NCI-H1694 treated with DMSO at 0.1 percent for 48 hours (cell line): ENCODE results near the gene TRIM65.
A peak's percentile ranks its signal among the peaks of the same experiment; 100 is the strongest.

ENCODE experiments used
- DNase-seq: peaks from one replicate; lab custom pipeline; 2025; lab: John Stamatoyannopoulos, UW

TRIM65 gene

DNA sequence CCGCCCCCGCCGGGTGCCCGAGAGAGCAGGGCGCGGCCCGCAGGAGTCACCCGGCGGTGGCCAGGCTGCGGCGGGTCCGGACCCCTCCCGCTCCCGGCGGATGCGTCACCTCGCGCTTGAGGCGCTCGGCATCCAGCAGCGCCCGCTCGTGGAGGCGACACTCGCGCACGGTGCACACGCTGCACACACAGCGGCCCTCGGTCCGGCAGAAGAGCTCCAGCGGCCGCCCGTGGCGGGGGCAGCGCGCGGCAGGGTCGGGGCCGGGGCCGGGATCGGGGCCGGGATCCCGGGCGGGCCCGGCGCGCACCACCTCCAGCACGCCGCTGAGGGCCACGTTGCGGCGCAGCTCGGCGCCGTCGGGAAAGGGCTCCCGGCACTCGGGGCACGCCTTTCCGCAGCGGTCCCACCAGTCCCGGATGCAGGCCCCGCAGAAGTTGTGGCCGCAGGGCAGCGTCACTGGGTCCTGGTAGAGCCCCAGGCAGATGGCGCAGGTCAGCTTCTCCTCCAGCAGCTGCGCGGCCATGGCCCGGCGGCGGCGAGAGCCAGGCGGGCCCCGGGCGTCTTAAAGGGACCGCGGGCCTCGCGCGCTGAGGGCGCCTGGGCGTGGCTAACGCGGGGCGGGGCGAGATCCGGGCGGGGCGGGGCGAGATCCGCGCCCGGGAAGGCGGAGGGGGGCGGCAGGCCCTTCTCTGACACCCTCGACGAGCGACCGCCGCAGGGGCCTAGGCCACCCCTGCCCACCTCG is at the start of gene TRIM65:
Gene TRIM65 (minus strand): TSS at position 537 of the 745 bp plus-strand sequence. CDS start 14 bp downstream, at position 523.
- DNase-seq: peak; percentile 39

DNA sequence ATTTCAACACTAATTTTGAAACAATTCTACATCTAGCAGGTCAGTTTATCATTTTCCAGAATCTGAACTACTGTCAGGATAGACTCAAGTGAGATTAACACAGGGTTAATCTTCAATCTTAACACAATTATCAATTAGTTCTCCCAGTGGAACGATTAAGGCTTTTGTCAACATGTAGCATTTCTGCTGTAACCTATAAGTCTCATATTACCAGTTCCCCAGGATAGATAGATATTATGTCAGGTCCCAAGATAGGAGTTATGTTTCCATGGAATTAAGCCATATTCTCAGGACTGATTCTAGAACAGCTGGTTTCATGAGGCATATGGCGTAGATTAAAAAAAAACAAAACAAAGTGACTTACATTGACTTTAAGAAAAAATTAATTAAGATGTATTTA is 48.5 kb upstream of the TRIM65 start:
- no peak for DNase-seq

DNA sequence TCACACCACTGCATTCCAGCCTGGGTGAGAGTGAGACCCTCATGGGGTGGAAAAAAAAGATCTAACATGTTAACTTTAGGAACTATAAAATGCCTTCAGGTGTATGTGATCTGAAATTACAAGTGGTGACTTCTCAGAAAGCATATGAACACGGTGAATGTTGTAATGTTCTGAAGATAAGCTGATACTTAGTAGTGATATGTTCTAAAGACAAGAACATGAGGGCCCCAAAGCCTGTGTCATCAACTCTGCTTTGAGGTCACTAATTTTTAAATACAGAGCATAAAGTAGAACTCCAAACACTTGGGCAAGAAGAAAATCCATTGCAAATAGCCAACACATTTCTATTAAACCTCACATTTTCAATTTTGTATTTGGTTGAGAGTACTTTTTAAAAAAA is 46.7 kb upstream of the TRIM65 start:
- DNase-seq: no peak

GRCh38 chr17:75942473-75942872 is 45.7 kb upstream of the TRIM65 start:
- DNase-seq: no peak

DNA sequence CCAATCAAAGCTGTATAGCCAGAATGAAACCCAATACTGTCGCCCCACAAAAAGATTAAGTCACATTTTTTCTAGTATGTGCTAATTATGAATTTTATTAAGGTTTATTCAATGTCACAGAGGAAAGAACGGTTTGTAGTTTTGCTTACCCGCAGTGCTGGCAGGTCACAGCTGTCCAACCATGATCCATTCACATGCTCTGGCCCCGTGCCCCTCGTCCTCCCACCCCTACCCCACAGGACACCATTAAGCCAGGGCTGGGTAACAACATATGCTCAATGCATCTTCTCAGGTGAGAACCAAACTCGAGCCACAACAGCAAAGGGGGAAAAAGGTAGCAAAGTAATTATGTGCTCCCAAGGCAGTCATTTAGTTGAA is 44.7 kb upstream of the TRIM65 start:
- DNase-seq: no peak

GRCh38 chr17:75940727-75941441 is 44.1 kb upstream of the TRIM65 start, which contains the start of gene FBF1:
Gene FBF1 (minus strand): TSS chr17:75941042. CDS start chr17:75938149, 2,893 bp downstream.
- peak; percentile 90 for DNase-seq

DNA sequence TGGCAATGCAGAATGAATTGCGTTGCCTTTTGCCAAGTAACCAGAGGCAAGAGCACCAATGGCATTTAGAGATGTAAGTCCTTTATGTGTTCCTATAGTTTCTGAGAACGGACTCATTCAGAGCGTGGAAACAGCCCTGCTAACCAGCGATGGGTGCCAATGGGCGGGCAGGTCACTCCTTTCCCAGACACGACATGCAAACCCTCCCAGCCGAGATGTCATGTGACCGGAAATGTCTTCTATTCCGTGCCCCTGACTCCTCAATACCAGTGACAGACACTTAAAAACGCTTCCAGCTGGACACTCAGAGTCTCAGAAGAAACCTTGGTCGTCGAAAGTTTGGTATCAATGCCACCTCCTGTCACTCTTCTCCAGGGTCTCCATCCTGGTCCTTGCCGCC is 40.9 kb upstream of the TRIM65 start:
- DNase-seq: no peak

- DNase-seq: no peak
These were observed 37.1 kb upstream of the TRIM65 start for GRCh38 chr17:75933808-75934207.

GRCh38 chr17:75932852-75933251 is 36.1 kb upstream of the TRIM65 start:
- no peak for DNase-seq

- DNase-seq: no peak
These were observed 34.3 kb upstream of the TRIM65 start for GRCh38 chr17:75931062-75931461.

- peak; percentile 12 for DNase-seq
These were observed 30.7 kb upstream of the TRIM65 start for GRCh38 chr17:75927286-75927922.

DNA sequence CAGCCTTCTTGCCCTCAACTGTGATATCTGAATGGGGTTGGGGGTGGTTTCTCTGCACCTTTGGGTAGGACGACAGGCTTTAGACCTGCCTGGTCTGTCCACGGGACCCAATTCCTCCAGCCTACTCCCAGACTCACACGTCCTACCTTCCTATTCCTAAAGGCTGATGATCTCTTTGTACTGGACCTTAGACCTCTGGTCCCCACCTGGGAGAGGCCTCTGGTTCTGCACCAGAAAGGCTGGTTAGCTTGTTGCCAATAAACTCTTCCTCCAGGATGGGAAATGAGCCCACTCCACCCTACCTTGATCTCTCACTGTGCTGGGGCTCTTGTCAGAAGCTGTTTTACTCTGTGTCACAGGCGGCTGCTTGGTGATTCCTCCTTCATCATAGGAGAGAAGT is 29.7 kb upstream of the TRIM65 start:
- no peak for DNase-seq

DNA sequence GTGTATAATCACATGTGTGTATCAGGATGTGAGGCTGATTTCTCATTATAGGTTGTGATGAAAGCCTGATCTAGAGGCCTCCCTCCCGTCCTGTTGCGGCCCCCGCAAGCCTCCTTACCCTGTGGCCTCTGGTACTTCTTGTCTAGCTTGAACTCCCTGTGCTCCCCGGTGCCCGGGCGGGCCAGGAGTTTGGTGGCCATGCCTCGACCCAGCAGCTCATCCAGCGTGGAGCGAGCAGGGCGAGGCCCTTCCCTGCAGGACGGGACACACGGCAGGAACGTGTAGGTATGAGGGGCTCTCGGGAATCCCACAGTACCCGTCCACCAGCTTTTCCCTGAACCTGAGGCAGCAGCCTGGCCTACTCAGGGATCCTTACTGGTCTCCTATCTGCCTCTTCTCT is 29.2 kb upstream of the TRIM65 start:
- no peak for DNase-seq

DNA sequence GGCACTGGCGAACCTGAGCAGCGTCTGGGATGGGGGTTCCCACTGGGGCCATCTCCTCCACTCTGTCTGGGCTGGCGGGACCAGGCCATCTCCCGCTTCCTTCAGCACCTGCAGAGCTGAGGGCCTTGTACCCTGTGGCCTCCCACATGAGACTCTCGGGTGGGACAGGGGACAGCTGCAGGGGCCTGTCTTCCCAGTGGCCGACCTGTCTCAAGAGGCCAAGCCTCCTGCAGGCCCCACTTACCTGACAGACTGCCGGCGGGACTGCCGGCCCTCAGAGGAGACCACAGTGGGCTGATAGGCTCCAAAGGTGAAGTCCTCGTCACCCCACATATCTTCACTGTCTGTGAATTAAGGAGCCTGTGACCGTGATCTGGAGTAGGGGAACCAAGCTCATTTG is 28.4 kb upstream of the TRIM65 start:
- DNase-seq: no peak

DNA sequence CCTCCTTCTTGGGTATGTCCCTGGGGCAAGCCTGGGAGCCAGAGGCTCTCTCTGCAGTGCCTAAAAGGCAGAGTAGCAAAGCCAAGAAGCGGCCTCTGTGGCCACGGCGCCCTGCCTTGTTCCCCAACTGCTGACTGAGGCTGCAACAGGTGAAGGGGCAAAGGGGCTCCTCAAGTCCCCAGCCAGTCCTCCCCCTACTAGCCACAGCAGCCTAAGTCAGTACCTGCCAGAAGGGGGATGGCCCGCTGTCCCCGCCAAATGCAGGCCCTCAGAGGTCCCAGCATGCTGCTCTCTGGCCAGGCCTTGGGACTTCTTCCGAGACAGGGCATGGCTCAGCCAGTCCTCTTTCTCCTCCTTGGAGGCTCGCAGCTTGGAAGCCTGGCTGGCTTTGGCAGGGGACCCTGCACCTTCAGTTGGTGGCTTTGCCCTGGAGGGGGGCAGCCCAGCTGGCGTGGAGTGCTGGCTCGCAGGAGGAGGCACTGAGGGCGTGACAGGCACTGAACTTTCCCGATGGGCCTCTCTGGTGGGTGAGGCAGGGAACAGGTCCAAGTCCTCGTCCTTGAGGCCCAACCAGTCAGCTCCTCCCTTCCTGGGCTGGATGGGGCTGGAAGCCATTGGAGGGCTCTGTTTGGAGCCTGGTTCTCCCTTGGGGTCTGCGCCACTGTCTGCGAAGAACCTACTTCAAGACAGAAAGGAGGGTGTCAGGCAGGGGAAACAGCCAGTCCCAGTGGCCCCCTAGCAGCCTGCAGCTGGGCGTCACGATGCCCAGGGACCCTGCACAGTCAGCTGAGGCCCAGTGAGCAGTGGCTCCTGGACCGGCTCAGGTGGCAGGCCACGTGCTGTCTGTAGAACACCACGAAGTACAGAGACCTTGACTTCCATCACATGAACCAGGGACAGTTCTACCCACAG is 26.5 kb upstream of the TRIM65 start:
- DNase-seq: no peak

DNA sequence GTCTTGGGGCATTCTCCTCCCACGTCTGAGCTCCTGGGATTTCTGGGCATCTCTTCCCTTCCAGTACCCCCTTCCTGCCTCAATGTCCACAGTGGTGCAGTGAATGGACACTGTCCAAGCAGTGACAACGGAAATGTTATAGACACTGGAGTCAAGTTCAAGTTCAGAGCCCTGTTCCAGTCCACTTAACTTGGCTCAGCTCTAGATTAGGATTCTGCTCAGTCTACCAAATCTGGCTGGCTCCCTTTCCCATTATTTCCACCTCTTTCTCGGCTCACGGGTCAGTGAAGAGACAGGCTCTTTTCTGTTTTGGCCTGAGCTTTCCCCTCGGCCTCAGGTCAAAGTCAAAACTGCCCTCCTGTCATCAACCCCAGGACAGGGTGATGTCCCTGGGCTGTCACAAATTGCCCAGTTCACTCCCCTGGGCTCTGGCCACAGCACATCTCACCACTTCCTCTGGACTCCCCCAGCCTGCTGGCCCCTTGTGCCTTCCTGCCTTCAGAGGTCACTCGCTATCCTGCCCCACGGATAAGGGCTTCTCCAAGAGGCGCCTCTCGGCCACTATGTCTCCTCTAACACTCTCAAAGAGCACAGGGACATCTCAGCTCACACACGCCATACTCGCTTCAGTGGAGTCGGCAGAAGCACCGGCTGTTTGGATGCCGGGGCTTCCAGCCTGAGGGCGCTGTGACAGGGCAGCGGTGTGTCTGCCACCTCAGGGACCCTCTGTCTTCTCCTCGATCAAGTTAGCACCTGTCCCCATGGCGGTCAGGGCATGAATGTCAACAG is 25.6 kb upstream of the TRIM65 start:
- DNase-seq: no peak

- no peak for DNase-seq
These were observed 24.8 kb upstream of the TRIM65 start for GRCh38 chr17:75921596-75921995.

DNA sequence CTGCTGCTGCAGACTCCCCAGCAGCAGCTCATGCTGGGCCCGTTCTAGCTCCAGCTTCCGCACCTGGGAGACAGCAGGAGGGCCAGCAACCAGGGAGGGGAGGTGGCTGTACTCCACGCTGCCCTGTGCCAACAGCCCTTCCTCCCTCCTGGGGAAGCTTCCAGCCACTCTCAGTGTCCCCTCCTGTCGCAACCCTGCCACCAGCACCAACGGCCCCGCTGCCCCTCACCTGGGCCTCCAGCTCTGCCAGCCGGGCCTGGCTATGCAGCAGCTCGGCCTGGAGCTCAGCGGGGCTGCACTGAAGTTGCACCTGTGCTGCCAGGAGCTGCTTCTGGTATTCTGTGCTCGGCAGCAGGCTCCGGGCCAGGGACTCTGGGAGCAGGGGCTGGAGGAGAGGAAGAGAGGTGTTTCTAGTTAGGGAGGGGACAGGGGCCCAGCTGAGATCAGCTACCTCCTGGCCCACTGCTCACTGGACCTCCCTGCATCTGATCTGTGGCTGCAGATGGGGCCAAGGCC is 23.4 kb upstream of the TRIM65 start:
- no peak for DNase-seq

DNA sequence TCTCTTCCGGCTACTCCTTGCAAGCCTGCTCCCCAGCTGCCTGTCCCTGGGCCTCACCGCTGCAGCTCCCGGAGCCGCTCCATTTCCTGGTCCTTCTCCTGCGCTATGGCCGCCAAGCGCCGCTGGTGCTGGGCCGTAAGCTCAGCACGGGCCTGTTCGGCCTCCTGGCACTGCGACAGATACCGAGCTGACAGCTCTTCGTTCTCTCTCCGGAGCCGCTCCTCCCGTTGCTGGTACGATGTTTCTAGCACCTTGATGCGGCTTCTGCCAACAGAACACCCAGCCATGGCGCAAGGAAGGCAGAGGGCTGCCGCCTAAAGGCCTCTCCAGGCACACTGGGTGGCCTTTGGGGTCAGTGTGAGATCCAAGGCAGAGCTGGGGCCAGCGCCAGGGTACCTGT is 22.9 kb upstream of the TRIM65 start:
- DNase-seq: no peak

DNA sequence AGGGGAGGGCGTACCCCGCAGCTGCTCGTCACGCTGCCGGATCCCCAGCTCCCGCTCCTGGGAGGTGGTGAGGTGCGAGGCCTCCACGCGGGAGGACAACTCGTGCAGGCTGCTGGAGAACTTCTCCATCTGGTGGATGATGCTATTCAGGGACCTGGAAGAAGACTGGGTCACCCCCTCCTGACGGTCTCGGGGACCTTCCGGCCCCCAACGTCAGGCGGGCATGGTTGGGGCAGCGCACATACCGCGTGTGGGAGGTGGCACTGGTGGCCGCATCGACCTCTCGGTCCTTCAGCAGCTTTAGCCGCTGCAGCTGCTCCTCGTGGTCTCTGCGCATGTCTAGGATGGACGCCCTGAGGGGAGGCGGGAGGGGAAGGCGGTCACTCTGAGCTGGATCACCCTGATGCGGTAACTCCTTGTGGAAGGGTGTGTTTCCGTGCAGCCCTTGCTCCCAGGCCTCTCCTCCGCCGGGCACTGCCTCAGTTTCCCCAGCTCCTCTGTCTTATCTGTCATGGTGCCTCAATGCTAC is 21.2 kb upstream of the TRIM65 start:
- no peak for DNase-seq
